ENCODE measurements around the gene KCNJ12. TPM values are rescaled to one million over a fixed set of nuclear protein-coding genes. Genes with fewer than 3 reads are reported as not detected.

The KCNJ12 gene
- total RNA-seq, 1 donor from 2014 or later = 0.56 TPM

GRCh38 chr17:21360048-21360447 lies 16.1 kb upstream of the KCNJ12 start:
- Mint-ChIP-seq H3K36me3 (no peaks in the 10 kb centered on the region), H3K27me3 (ENCODE audit: insufficient read depth, low read depth) (peaks cover 24% of the 10 kb centered on the region), H3K4me3 (peak overlapping the region; percentile 12), H3K9me3 (no peaks in the 10 kb centered on the region), H3K27ac (no peak overlapping the region), H3K4me1 (peaks cover 36% of the 10 kb centered on the region)
- H3K9ac ChIP-seq = no peak overlapping the region
- H3K36me3 ChIP-seq = no peaks in the 10 kb centered on the region
- TF ChIP-seq EZH2phosphoT487 (IDR thresholded peaks at IDR 0.05) (no peak), EZH2 (IDR thresholded peaks at IDR 0.05) (no peak)
- TF ChIP-seq, protein P1, sequence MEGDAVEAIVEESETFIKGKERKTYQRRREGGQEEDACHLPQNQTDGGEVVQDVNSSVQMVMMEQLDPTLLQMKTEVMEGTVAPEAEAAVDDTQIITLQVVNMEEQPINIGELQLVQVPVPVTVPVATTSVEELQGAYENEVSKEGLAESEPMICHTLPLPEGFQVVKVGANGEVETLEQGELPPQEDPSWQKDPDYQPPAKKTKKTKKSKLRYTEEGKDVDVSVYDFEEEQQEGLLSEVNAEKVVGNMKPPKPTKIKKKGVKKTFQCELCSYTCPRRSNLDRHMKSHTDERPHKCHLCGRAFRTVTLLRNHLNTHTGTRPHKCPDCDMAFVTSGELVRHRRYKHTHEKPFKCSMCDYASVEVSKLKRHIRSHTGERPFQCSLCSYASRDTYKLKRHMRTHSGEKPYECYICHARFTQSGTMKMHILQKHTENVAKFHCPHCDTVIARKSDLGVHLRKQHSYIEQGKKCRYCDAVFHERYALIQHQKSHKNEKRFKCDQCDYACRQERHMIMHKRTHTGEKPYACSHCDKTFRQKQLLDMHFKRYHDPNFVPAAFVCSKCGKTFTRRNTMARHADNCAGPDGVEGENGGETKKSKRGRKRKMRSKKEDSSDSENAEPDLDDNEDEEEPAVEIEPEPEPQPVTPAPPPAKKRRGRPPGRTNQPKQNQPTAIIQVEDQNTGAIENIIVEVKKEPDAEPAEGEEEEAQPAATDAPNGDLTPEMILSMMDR (IDR thresholded peaks at IDR 0.05) = no peak
- H3K27ac ChIP-seq = no peak overlapping the region
- H2AFZ ChIP-seq (replicated peaks) = no peak overlapping the region
- no peaks in the 10 kb centered on the region for H3K79me2 ChIP-seq (ENCODE audit: low read depth)
- H3K9me3 ChIP-seq (ENCODE audit: low read depth) = no peaks in the 10 kb centered on the region
- peaks cover 46% of the 10 kb centered on the region for H3K4me1 ChIP-seq
- peaks cover 5% of the 10 kb centered on the region for H3F3A ChIP-seq (ENCODE audit: low read depth)
- no peak overlapping the region for H3K4me3 ChIP-seq
- H4K20me1 ChIP-seq (ENCODE audit: low read depth) = peaks cover 4% of the 10 kb centered on the region
- no peak overlapping the region for H3K4me2 ChIP-seq
- no peak for DNase-seq (ENCODE audit: low spot score)
- peaks cover 5% of the 10 kb centered on the region for H3K27me3 ChIP-seq

DNA sequence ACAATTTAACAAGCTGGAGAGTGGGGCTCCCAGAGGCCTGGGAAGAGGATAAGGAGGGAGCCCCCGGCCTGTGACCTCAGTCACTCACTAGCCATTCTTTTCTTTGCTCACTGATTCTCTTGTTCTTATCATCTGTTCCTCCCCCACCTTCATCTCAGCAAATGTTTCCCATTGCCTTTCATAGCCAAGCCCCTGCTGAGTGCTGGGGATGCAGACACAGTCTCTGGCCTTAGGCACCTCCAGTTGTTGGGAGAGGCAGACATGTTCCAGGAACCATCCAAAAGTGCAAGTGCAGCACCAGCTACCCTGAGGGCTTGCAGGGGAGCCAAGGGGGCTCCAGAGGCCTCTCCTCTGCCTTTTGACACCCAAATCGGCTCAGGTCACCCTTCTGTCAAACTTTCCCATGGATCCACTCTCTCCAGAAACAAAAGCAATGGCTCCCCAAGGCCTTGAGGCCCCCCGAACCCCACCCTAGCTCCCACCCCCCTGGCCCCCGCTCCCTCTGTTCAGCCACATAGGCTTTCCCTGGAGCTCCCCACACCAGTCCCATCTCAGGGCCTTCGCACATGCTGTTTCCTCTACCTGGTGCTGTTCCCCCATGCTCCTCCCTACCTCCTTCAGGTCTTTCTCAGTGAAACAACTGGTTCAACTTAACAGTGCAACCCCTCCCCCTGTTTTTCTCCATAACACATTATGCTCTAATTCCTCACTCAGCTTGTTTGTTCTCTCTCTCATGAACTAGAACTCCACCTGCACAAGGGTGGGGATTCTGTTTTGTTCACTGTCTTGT lies 14.9 kb upstream of the KCNJ12 start:
- H3K4me2 ChIP-seq = peak overlapping the region; percentile 8
- H3K4me3 ChIP-seq = no peak overlapping the region
- no peaks in the 10 kb centered on the region for H3K36me3 ChIP-seq
- no peaks in the 10 kb centered on the region for H3K36me3 Mint-ChIP-seq
- DNase-seq (ENCODE audit: low spot score) = no peak
- no peaks in the 10 kb centered on the region for H3K79me2 ChIP-seq (ENCODE audit: low read depth)
- peaks cover 5% of the 10 kb centered on the region for H3K27me3 ChIP-seq
- H3F3A ChIP-seq (ENCODE audit: low read depth) = peaks cover 5% of the 10 kb centered on the region
- no peak overlapping the region for H3K27ac Mint-ChIP-seq
- peaks cover 36% of the 10 kb centered on the region for H3K4me1 Mint-ChIP-seq
- H4K20me1 ChIP-seq (ENCODE audit: low read depth) = peaks cover 4% of the 10 kb centered on the region
- H3K9me3 Mint-ChIP-seq = no peaks in the 10 kb centered on the region
- peaks cover 56% of the 10 kb centered on the region for H3K4me1 ChIP-seq
- no peaks in the 10 kb centered on the region for H3K9me3 ChIP-seq (ENCODE audit: low read depth)
- H3K4me3 Mint-ChIP-seq = no peak overlapping the region
- H3K27me3 Mint-ChIP-seq (ENCODE audit: insufficient read depth, low read depth) = peaks cover 19% of the 10 kb centered on the region
- no peak overlapping the region for H3K9ac ChIP-seq
- TF ChIP-seq EZH2phosphoT487 (IDR thresholded peaks at IDR 0.05) (no peak), EZH2 (IDR thresholded peaks at IDR 0.05) (no peak)
- TF ChIP-seq, protein P1 (IDR thresholded peaks at IDR 0.05) = no peak
- H3K27ac ChIP-seq = no peak overlapping the region
- H2AFZ ChIP-seq (replicated peaks) = no peak overlapping the region

- H3K4me3 Mint-ChIP-seq = no peak overlapping the region
- no peaks in the 10 kb centered on the region for H3K79me2 ChIP-seq (ENCODE audit: low read depth)
- H3K27ac ChIP-seq = no peak overlapping the region
- H3K27me3 ChIP-seq = peaks cover 5% of the 10 kb centered on the region
- no peak overlapping the region for H3K9ac ChIP-seq
- H3K4me3 ChIP-seq = no peak overlapping the region
- H4K20me1 ChIP-seq (ENCODE audit: low read depth) = peaks cover 4% of the 10 kb centered on the region
- H3K27ac Mint-ChIP-seq = no peak overlapping the region
- TF ChIP-seq, protein P1 (IDR thresholded peaks at IDR 0.05) = no peak
- TF ChIP-seq EZH2phosphoT487 (IDR thresholded peaks at IDR 0.05) = no peak
- TF ChIP-seq EZH2 (IDR thresholded peaks at IDR 0.05) = no peak
- peaks cover 52% of the 10 kb centered on the region for H3K4me1 ChIP-seq
- H3K36me3 Mint-ChIP-seq = no peaks in the 10 kb centered on the region
- H3K27me3 Mint-ChIP-seq (ENCODE audit: insufficient read depth, low read depth) = peaks cover 10% of the 10 kb centered on the region
- H3K9me3 Mint-ChIP-seq = no peaks in the 10 kb centered on the region
- no peak overlapping the region for H2AFZ ChIP-seq (replicated peaks)
- no peak for DNase-seq (ENCODE audit: low spot score)
- no peak overlapping the region for H3K4me2 ChIP-seq
- H3F3A ChIP-seq (ENCODE audit: low read depth) = peaks cover 5% of the 10 kb centered on the region
- peaks cover 25% of the 10 kb centered on the region for H3K4me1 Mint-ChIP-seq
- no peaks in the 10 kb centered on the region for H3K36me3 ChIP-seq
- H3K9me3 ChIP-seq (ENCODE audit: low read depth) = no peaks in the 10 kb centered on the region
These were observed 13.7 kb upstream of the KCNJ12 start for GRCh38 chr17:21362331-21362931.
